Gastroesophageal sphincter (tissue), 3 donors: ENCODE data around the gene SELENOI.

Experiments
- EP300 ChIP-seq: sonication (generic); formaldehyde crosslinking; IDR thresholded peaks from one replicate; pipeline ENCODE4 v1.6.1; 2017; ENCODE audit warnings: antibody characterized with exemption, mild to moderate bottlenecking
- POLR2A ChIP-seq, 2 donors: fragments of 450-650 bp; IDR thresholded peaks; one replicate each; pipeline ENCODE4 v1.6.1; 2017; ENCODE audit warnings: antibody characterized with exemption in 2 of 2, mild to moderate bottlenecking in 2 of 2, moderate library complexity in 1 of 2
- POLR2AphosphoS5 ChIP-seq: sonication (generic); formaldehyde crosslinking; IDR thresholded peaks from one replicate; pipeline ENCODE4 v1.6.1; 2017; ENCODE audit warnings: antibody characterized with exemption
- TF ChIP-seq, protein P1 (sequence below), 4 experiments: fragments of 200-600 bp in 2 of 4; fragments of 450-650 bp in 2 of 4; sonication (generic) in 1 of 4; IDR thresholded peaks; one replicate each; pipeline ENCODE4 v1.5.1; 2017 to 2019; ENCODE audit warnings: antibody characterized with exemption in 4 of 4, mild to moderate bottlenecking in 2 of 4, moderate library complexity in 2 of 4

DNA sequence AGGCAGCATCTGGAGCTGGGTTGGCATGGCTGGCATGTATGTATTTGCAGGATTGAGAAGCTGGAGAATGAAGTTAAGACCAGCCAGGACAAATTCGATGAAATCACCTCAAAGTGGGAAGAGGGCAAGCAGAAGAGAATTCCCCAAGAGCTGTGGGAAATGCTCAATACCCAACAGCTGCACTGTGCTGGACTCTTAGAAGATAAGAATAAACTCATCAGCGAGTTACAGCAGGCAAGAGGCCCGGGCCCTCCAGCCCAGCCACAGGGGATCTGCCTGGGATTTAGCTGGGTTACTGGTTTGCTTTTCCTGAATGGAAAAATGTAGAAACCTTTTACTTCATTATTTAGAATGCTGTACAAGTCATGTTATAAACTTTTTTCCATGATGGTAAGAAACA lies 78.3 kb downstream of the SELENOI start:
- no peak for TF ChIP-seq EP300
- TF ChIP-seq, protein P1, sequence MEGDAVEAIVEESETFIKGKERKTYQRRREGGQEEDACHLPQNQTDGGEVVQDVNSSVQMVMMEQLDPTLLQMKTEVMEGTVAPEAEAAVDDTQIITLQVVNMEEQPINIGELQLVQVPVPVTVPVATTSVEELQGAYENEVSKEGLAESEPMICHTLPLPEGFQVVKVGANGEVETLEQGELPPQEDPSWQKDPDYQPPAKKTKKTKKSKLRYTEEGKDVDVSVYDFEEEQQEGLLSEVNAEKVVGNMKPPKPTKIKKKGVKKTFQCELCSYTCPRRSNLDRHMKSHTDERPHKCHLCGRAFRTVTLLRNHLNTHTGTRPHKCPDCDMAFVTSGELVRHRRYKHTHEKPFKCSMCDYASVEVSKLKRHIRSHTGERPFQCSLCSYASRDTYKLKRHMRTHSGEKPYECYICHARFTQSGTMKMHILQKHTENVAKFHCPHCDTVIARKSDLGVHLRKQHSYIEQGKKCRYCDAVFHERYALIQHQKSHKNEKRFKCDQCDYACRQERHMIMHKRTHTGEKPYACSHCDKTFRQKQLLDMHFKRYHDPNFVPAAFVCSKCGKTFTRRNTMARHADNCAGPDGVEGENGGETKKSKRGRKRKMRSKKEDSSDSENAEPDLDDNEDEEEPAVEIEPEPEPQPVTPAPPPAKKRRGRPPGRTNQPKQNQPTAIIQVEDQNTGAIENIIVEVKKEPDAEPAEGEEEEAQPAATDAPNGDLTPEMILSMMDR (IDR thresholded peaks at IDR 0.05): no peak
- no peak for TF ChIP-seq POLR2A (IDR thresholded peaks at IDR 0.05)
- no peak for TF ChIP-seq POLR2AphosphoS5
